MM.1S (cell line): Measurements from ENCODE around the gene SH3PXD2B.

ENCODE experiments used
- EZH2 ChIP-seq: fragments of 300-600 bp; sonication (generic); optimal IDR thresholded peaks from 2 replicates; pipeline ENCODE3; 2017; ENCODE audit warnings: low read depth, mild to moderate bottlenecking, antibody characterized with exemption, low read length, mixed read lengths
- EZH2phosphoT487 ChIP-seq: fragments of 300-600 bp; sonication (generic); IDR thresholded peaks from 2 replicates; pipeline ENCODE4 v1.6.1; 2018; ENCODE audit warnings: antibody characterized with exemption, low read length
- TF ChIP-seq, protein P1 (sequence below): fragments of 300-600 bp; sonication (generic); IDR thresholded peaks from 2 replicates; pipeline ENCODE4 v1.5.1; 2016; ENCODE audit warnings: antibody characterized with exemption, low read length, mixed read lengths

DNA sequence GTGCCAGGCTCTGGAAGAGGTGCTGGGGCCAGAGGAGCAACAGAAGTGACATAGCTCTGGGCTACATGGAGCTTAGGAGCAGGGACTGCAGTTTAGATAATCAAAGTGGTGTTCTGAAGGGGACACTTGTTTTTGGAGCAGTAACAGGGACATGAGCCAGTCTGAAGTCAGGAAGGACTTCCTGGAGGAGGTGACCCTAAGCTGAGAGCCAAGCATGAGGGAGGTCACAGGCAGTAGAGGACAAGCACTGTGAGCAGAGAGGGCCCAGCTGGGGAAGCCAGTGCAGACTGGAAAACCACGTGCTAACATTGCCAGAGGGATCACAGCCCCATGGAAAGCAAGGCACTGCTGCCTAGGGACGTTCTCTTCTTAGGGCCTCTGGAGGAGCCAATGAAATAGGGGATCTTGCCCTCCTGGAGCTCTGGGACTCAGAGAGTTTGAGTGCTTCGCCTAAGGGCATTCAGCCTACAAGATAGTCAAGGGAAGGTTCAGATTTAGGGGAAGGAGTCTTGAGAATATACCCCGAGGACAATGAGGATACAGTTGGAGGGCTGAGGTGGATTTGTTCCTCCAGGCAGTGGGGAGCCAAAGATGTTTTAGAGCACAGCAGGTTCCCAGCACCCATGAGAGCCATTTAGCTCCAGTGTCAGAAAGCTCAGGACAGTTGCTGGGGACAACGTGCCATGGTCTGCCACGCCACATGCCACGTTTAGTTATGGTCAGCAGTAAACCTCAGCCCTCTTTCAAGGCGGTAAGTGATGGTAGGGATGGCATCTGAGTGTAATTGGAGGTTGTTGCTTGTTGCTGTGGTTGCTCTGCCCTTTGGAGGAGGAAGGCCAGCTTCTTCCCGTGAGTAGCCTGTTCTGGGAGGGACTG lies 40.5 kb upstream of the SH3PXD2B start:
- TF ChIP-seq, protein P1, sequence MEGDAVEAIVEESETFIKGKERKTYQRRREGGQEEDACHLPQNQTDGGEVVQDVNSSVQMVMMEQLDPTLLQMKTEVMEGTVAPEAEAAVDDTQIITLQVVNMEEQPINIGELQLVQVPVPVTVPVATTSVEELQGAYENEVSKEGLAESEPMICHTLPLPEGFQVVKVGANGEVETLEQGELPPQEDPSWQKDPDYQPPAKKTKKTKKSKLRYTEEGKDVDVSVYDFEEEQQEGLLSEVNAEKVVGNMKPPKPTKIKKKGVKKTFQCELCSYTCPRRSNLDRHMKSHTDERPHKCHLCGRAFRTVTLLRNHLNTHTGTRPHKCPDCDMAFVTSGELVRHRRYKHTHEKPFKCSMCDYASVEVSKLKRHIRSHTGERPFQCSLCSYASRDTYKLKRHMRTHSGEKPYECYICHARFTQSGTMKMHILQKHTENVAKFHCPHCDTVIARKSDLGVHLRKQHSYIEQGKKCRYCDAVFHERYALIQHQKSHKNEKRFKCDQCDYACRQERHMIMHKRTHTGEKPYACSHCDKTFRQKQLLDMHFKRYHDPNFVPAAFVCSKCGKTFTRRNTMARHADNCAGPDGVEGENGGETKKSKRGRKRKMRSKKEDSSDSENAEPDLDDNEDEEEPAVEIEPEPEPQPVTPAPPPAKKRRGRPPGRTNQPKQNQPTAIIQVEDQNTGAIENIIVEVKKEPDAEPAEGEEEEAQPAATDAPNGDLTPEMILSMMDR = no peak
- TF ChIP-seq EZH2phosphoT487 (no peak), EZH2 (no peak)
